Karpas-422 (cell line): ENCODE measurements around the gene CENPN. TPM values are rescaled to one million over a fixed set of nuclear protein-coding genes. Genes with fewer than 3 reads are reported as not detected.

Experiments
- DNase-seq: peaks from one replicate; pipeline ENCODE4 v3.0.0-alpha.2; 2015
- H2AFZ ChIP-seq: fragments of 200-600 bp; sonication (generic); 2 replicates; pipeline ENCODE4 v1.6.1; 2014; ENCODE audit warnings: antibody characterized with exemption, low read length, mixed read lengths
- H3K27ac ChIP-seq: fragments of 200-600 bp; sonication (generic); 2 replicates; pipeline ENCODE4 v1.5.1; 2014; ENCODE audit warnings: mild to moderate bottlenecking, low read length, moderate library complexity
- H3K27me3 ChIP-seq: fragments of 200-600 bp; sonication (generic); 2 replicates; pipeline ENCODE4 v1.6.1; 2014; ENCODE audit warnings: low read length, mixed read lengths
- H3K36me3 ChIP-seq: fragments of 200-600 bp; sonication (generic); 2 replicates; pipeline ENCODE4 v1.6.1; 2014; ENCODE audit warnings: low read length, mixed read lengths; ENCODE audit not compliant: insufficient read depth
- H3K4me1 ChIP-seq: fragments of 200-600 bp; sonication (generic); 2 replicates; pipeline ENCODE4 v1.6.1; 2014; ENCODE audit warnings: mild to moderate bottlenecking, low read length, mixed read lengths
- H3K4me2 ChIP-seq: fragments of 200-600 bp; sonication (generic); 2 replicates; pipeline ENCODE4 v1.6.1; 2014; ENCODE audit warnings: low read length, low read depth, mild to moderate bottlenecking; ENCODE audit not compliant: poor library complexity, severe bottlenecking
- H3K4me3 ChIP-seq: fragments of 200-600 bp; sonication (generic); 2 replicates; pipeline ENCODE4 v1.5.1; 2014; ENCODE audit warnings: mild to moderate bottlenecking, antibody characterized with exemption, low read length, mixed read lengths
- H3K79me2 ChIP-seq: fragments of 200-600 bp; sonication (generic); 2 replicates; pipeline ENCODE4 v1.6.1; 2014; ENCODE audit warnings: mild to moderate bottlenecking, low read length, mixed read lengths
- H3K9ac ChIP-seq: fragments of 200-600 bp; sonication (generic); 2 replicates; pipeline ENCODE4 v1.6.0; 2014; ENCODE audit warnings: low read length
- H3K9me2 ChIP-seq: fragments of 200-600 bp; sonication (generic), shearing (Covaris generic); replicated peaks from 2 replicates; pipeline ENCODE4 v1.6.0; 2014; ENCODE audit warnings: mild to moderate bottlenecking, low read length, moderate library complexity; ENCODE audit not compliant: insufficient read depth
- H3K9me3 ChIP-seq: fragments of 300-700, 200-600 bp; sonication (generic); 2 replicates; pipeline ENCODE4 v1.6.1; 2014; ENCODE audit warnings: low read length, mixed read lengths
- H4K20me1 ChIP-seq: fragments of 200-600 bp; sonication (generic); 2 replicates; pipeline ENCODE4 v1.6.1; 2014; ENCODE audit warnings: mild to moderate bottlenecking, antibody characterized with exemption, low read length, low read depth; ENCODE audit not compliant: insufficient read depth
- total RNA-seq: library from RNA; depleted of rRNA; stranded (reverse); fragments of >200 nt; shearing (Covaris generic); gene quantifications from 2 replicates; pipeline ENCODE4 v1.2.3, GENCODE V29; 2014; ENCODE audit warnings: low replicate concordance

The CENPN gene
- total RNA-seq, 1 experiment from 2014 or later = 24.4 TPM

- H3K9me2 ChIP-seq = no peaks in the 10 kb centered on the region
- H3K9ac ChIP-seq = no peak overlapping the region
- peaks cover 100% of the 10 kb centered on the region for H3K79me2 ChIP-seq
- no peak overlapping the region for H2AFZ ChIP-seq
- H3K9me3 ChIP-seq = no peaks in the 10 kb centered on the region
- no peak for DNase-seq
- H3K4me3 ChIP-seq = no peak overlapping the region
- no peaks in the 10 kb centered on the region for H3K27me3 ChIP-seq
- H3K4me2 ChIP-seq = no peak overlapping the region
- no peaks in the 10 kb centered on the region for H4K20me1 ChIP-seq
- peaks cover 3% of the 10 kb centered on the region; the same call in 1 of the 2 replicates for H3K36me3 ChIP-seq
- H3K4me1 ChIP-seq = peaks cover 38% of the 10 kb centered on the region
- no peak overlapping the region for H3K27ac ChIP-seq
Measured at GRCh38 chr16:80993834-80994233, 13.2 kb upstream of the CENPN start.

GRCh38 chr16:80994451-80994850 is 12.6 kb upstream of the CENPN start:
- Histone ChIP-seq H3K4me2 (no peak overlapping the region), H3K27ac (no peak overlapping the region)

GRCh38 chr16:80996688-80997138 is 10.3 kb upstream of the CENPN start:
- H3K4me3 ChIP-seq = no peak overlapping the region
- no peaks in the 10 kb centered on the region for H3K9me2 ChIP-seq
- H4K20me1 ChIP-seq = no peaks in the 10 kb centered on the region
- H3K27me3 ChIP-seq = no peaks in the 10 kb centered on the region
- no peak overlapping the region for H2AFZ ChIP-seq
- peak overlapping the region; percentile 62 for H3K4me2 ChIP-seq
- DNase-seq = no peak
- H3K9ac ChIP-seq = no peak overlapping the region
- peaks cover 31% of the 10 kb centered on the region for H3K4me1 ChIP-seq
- peaks cover 100% of the 10 kb centered on the region for H3K79me2 ChIP-seq
- H3K27ac ChIP-seq = peak overlapping the region; percentile 74; the same call in 1 of the 2 replicates
- no peaks in the 10 kb centered on the region for H3K9me3 ChIP-seq
- peaks cover 8% of the 10 kb centered on the region; the same call in 1 of the 2 replicates for H3K36me3 ChIP-seq

More at GRCh38 chr16:80994451-80994850, 12.6 kb upstream of the CENPN start:
- Histone ChIP-seq H3K4me1 (peaks cover 35% of the 10 kb centered on the region), H3K36me3 (peaks cover 3% of the 10 kb centered on the region; the same call in 1 of the 2 replicates), H4K20me1 (no peaks in the 10 kb centered on the region), H3K9ac (no peak overlapping the region), H3K79me2 (peaks cover 100% of the 10 kb centered on the region), H3K9me3 (no peaks in the 10 kb centered on the region), H3K27me3 (no peaks in the 10 kb centered on the region), H2AFZ (no peak overlapping the region), H3K4me3 (no peak overlapping the region), H3K9me2 (no peaks in the 10 kb centered on the region)
- no peak for DNase-seq

- Histone ChIP-seq H3K79me2 (peaks cover 100% of the 10 kb centered on the region), H3K9ac (peak overlapping the region; percentile 18), H3K9me2 (no peaks in the 10 kb centered on the region), H3K27me3 (no peaks in the 10 kb centered on the region), H3K4me1 (peaks cover 31% of the 10 kb centered on the region), H3K4me3 (peak overlapping the region; percentile 39), H3K9me3 (no peaks in the 10 kb centered on the region), H2AFZ (no peak overlapping the region), H3K27ac (peak overlapping the region; percentile 74), H3K4me2 (peak overlapping the region; percentile 62), H4K20me1 (no peaks in the 10 kb centered on the region), H3K36me3 (peaks cover 8% of the 10 kb centered on the region; the same call in 1 of the 2 replicates)
- DNase-seq = no peak
Measured at GRCh38 chr16:80997139-80997798, 9.7 kb upstream of the CENPN start.

- peaks cover 8% of the 10 kb centered on the region; the same call in 1 of the 2 replicates for H3K36me3 ChIP-seq
- no peaks in the 10 kb centered on the region for H3K9me2 ChIP-seq
- H3K4me2 ChIP-seq = peak overlapping the region; percentile 62
- no peaks in the 10 kb centered on the region for H4K20me1 ChIP-seq
- peaks cover 38% of the 10 kb centered on the region for H3K4me1 ChIP-seq
- H3K4me3 ChIP-seq = peak overlapping the region; percentile 39
- H3K79me2 ChIP-seq = peaks cover 100% of the 10 kb centered on the region
- H3K27ac ChIP-seq = peak overlapping the region; percentile 74
- H2AFZ ChIP-seq = no peak overlapping the region
- H3K9ac ChIP-seq = peak overlapping the region; percentile 16; the same call in 1 of the 2 replicates
- H3K27me3 ChIP-seq = no peaks in the 10 kb centered on the region
- DNase-seq = no peak
- no peaks in the 10 kb centered on the region for H3K9me3 ChIP-seq
Measured at GRCh38 chr16:80997964-80998620, 8.9 kb upstream of the CENPN start.

- no peak for DNase-seq
- Histone ChIP-seq H3K4me1 (peaks cover 56% of the 10 kb centered on the region), H3K36me3 (peaks cover 4% of the 10 kb centered on the region; the same call in 1 of the 2 replicates), H3K4me2 (no peak overlapping the region), H3K79me2 (peaks cover 99% of the 10 kb centered on the region), H3K27ac (no peak overlapping the region), H3K4me3 (no peak overlapping the region), H2AFZ (no peak overlapping the region), H3K27me3 (no peaks in the 10 kb centered on the region), H4K20me1 (no peaks in the 10 kb centered on the region; the same call in 1 of the 2 replicates), H3K9me3 (no peaks in the 10 kb centered on the region), H3K9ac (no peak overlapping the region), H3K9me2 (no peaks in the 10 kb centered on the region)
Measured at GRCh38 chr16:81000873-81001272, 6.1 kb upstream of the CENPN start.

- Histone ChIP-seq H3K79me2 (peaks cover 99% of the 10 kb centered on the region), H3K27ac (no peak overlapping the region), H3K9ac (no peak overlapping the region), H3K9me3 (no peaks in the 10 kb centered on the region), H3K9me2 (no peaks in the 10 kb centered on the region), H3K27me3 (no peaks in the 10 kb centered on the region), H3K4me3 (no peak overlapping the region), H3K36me3 (peaks cover 4% of the 10 kb centered on the region; the same call in 1 of the 2 replicates), H4K20me1 (no peaks in the 10 kb centered on the region; the same call in 1 of the 2 replicates), H3K4me1 (peaks cover 52% of the 10 kb centered on the region), H3K4me2 (no peak overlapping the region), H2AFZ (no peak overlapping the region)
- no peak for DNase-seq
Measured at GRCh38 chr16:81001330-81001729, 5.7 kb upstream of the CENPN start.

GRCh38 chr16:81003064-81003463 is 4.0 kb upstream of the CENPN start:
- Histone ChIP-seq H4K20me1 (peaks cover 2% of the 10 kb centered on the region; the same call in 1 of the 2 replicates), H2AFZ (no peak overlapping the region), H3K4me3 (no peak overlapping the region), H3K27ac (no peak overlapping the region), H3K36me3 (peaks cover 4% of the 10 kb centered on the region; the same call in 1 of the 2 replicates), H3K4me1 (peaks cover 35% of the 10 kb centered on the region), H3K79me2 (peaks cover 91% of the 10 kb centered on the region), H3K27me3 (no peaks in the 10 kb centered on the region), H3K9me2 (no peaks in the 10 kb centered on the region), H3K9ac (no peak overlapping the region), H3K9me3 (no peaks in the 10 kb centered on the region), H3K4me2 (peak overlapping the region; percentile 76)
- DNase-seq = no peak
